Neural cell (in vitro differentiated cells): ENCODE measurements around the gene OR14I1. TPM values are rescaled to one million over a fixed set of nuclear protein-coding genes. Genes with fewer than 3 reads are reported as not detected.

ENCODE experiments used
- H2AFZ ChIP-seq: fragments of 200-600, 300-800 bp; sonication (generic), shearing (Covaris generic); 2 replicates; pipeline ENCODE4 v1.6.0; 2014; ENCODE audit warnings: low read depth, mild to moderate bottlenecking, antibody characterized with exemption, low read length, moderate library complexity
- H3F3A ChIP-seq: fragments of 200-600 bp; shearing (Covaris generic); 2 replicates; pipeline ENCODE4 v1.6.1; 2016; ENCODE audit warnings: mild to moderate bottlenecking, moderate library complexity, mixed read lengths, antibody characterized with exemption, low read length; ENCODE audit not compliant: insufficient read depth, poor library complexity, severe bottlenecking
- H3K27ac ChIP-seq: fragments of 200-600, 300-800 bp; sonication (generic), shearing (Covaris generic); 2 replicates; pipeline ENCODE4 v1.5.1; 2014; ENCODE audit warnings: mild to moderate bottlenecking, low read length, moderate library complexity
- H3K27me3 ChIP-seq: fragments of 300-800, 200-600 bp; sonication (generic), shearing (Covaris generic); 2 replicates; pipeline ENCODE4 v1.6.0; 2014; ENCODE audit warnings: mild to moderate bottlenecking, low read depth, low read length, moderate library complexity; ENCODE audit not compliant: insufficient read depth
- H3K36me3 ChIP-seq: fragments of 300-800, 200-600 bp; sonication (generic), shearing (Covaris generic); 2 replicates; pipeline ENCODE4 v1.5.1; 2014; ENCODE audit warnings: mild to moderate bottlenecking, antibody characterized with exemption, low read length, moderate library complexity; ENCODE audit not compliant: insufficient read depth
- H3K4me2 ChIP-seq: fragments of 300-800, 200-600 bp; sonication (generic), shearing (Covaris generic); 2 replicates; pipeline ENCODE4 v1.6.0; 2014; ENCODE audit warnings: mild to moderate bottlenecking, low read length
- H3K4me3 ChIP-seq: fragments of 300-800, 200-600 bp; sonication (generic), shearing (Covaris generic); 2 replicates; pipeline ENCODE4 v1.5.1; 2014; ENCODE audit warnings: mild to moderate bottlenecking, low read length, moderate library complexity
- H3K79me2 ChIP-seq: fragments of 200-600 bp; shearing (Covaris generic); replicated peaks from 2 replicates; pipeline ENCODE4 v1.6.0; 2014; ENCODE audit warnings: mild to moderate bottlenecking, low read length, moderate library complexity; ENCODE audit not compliant: insufficient read depth
- H3K9ac ChIP-seq: fragments of 300-800, 200-600 bp; sonication (generic), shearing (Covaris generic); 2 replicates; pipeline ENCODE4 v1.6.1; 2016; ENCODE audit warnings: mild to moderate bottlenecking, low read length, mixed read lengths
- H3K9me2 ChIP-seq: fragments of 200-600 bp; shearing (Covaris generic); 2 replicates; pipeline ENCODE4 v1.6.1; 2016; ENCODE audit warnings: mild to moderate bottlenecking, low read length, mixed read lengths; ENCODE audit not compliant: insufficient read depth
- H3K9me3 ChIP-seq: fragments of 200-600, 300-800 bp; sonication (generic), shearing (Covaris generic); 2 replicates; pipeline ENCODE4 v1.6.1; 2016; ENCODE audit warnings: mild to moderate bottlenecking, mixed run types, low read length, moderate library complexity, mixed read lengths
- H4K20me1 ChIP-seq: fragments of 200-600 bp; shearing (Covaris generic); 2 replicates; pipeline ENCODE4 v1.6.1; 2016; ENCODE audit warnings: mild to moderate bottlenecking, mixed run types; ENCODE audit not compliant: insufficient read depth
- EP300 ChIP-seq: fragments of 450-650 bp; conservative IDR thresholded peaks from 2 replicates; pipeline ENCODE4 v1.6.1; 2014; ENCODE audit warnings: antibody characterized with exemption, mild to moderate bottlenecking, moderate library complexity; ENCODE audit not compliant: poor library complexity, severe bottlenecking
- EZH2 ChIP-seq: fragments of 200-600, 300-800 bp; shearing (Covaris generic), sonication (generic); IDR thresholded peaks from 2 replicates; pipeline ENCODE4 v1.6.1; 2014; ENCODE audit warnings: antibody characterized with exemption, low read length, borderline replicate concordance, mild to moderate bottlenecking; ENCODE audit not compliant: insufficient read depth, poor library complexity, severe bottlenecking
- MXI1 ChIP-seq: fragments of 450-650 bp; conservative IDR thresholded peaks from 2 replicates; pipeline ENCODE4 v1.6.1; 2014; ENCODE audit warnings: antibody characterized with exemption, mild to moderate bottlenecking; ENCODE audit not compliant: poor library complexity, severe bottlenecking
- POLR2AphosphoS5 ChIP-seq: IDR thresholded peaks from 2 replicates; pipeline ENCODE4 v1.6.1; 2012
- RAD21 ChIP-seq: fragments of 450-650 bp; conservative IDR thresholded peaks from 2 replicates; pipeline ENCODE4 v1.6.1; 2014; ENCODE audit warnings: antibody characterized with exemption, mild to moderate bottlenecking, moderate library complexity
- REST ChIP-seq: IDR thresholded peaks from 2 replicates; pipeline ENCODE4 v1.6.1; 2012; ENCODE audit warnings: borderline replicate concordance
- SMC3 ChIP-seq: fragments of 450-650 bp; conservative IDR thresholded peaks from 2 replicates; pipeline ENCODE4 v1.6.1; 2014; ENCODE audit warnings: antibody characterized with exemption, mild to moderate bottlenecking, moderate library complexity; ENCODE audit not compliant: poor library complexity
- TAF1 ChIP-seq: IDR thresholded peaks from 2 replicates; pipeline ENCODE4 v1.6.1; 2012; ENCODE audit warnings: low read depth
- polyA plus RNA-seq: library from polyadenylated mRNA; depleted of rRNA; stranded (reverse); fragments of >200 nt; gene quantifications from 2 replicates; pipeline ENCODE4 v1.2.3, GENCODE V29; 2014
- TF ChIP-seq, protein P1 (sequence below): fragments of 450-650 bp; IDR thresholded peaks from 2 replicates; pipeline ENCODE4 v1.5.1; 2014; ENCODE audit warnings: antibody characterized with exemption, mild to moderate bottlenecking, moderate library complexity; ENCODE audit not compliant: poor library complexity, severe bottlenecking

OR14I1 gene
- polyA plus RNA-seq, 1 donor from 2014 or later, result not detected

- H3K9me2 ChIP-seq, result no peaks in the 10 kb centered on the region
- H2AFZ ChIP-seq, result no peak overlapping the region
- no peak overlapping the region for H3K4me3 ChIP-seq
- no peaks in the 10 kb centered on the region for H3K27me3 ChIP-seq
- no peaks in the 10 kb centered on the region for H3K79me2 ChIP-seq
- H3K4me2 ChIP-seq, result no peak overlapping the region
- no peak overlapping the region for H3K9ac ChIP-seq
- H3K9me3 ChIP-seq, result no peaks in the 10 kb centered on the region
- TF ChIP-seq EZH2 (no peak), EP300 (no peak), TAF1 (no peak), RAD21 (no peak), REST (no peak), SMC3 (no peak), MXI1 (no peak), POLR2AphosphoS5 (no peak)
- TF ChIP-seq, protein P1, sequence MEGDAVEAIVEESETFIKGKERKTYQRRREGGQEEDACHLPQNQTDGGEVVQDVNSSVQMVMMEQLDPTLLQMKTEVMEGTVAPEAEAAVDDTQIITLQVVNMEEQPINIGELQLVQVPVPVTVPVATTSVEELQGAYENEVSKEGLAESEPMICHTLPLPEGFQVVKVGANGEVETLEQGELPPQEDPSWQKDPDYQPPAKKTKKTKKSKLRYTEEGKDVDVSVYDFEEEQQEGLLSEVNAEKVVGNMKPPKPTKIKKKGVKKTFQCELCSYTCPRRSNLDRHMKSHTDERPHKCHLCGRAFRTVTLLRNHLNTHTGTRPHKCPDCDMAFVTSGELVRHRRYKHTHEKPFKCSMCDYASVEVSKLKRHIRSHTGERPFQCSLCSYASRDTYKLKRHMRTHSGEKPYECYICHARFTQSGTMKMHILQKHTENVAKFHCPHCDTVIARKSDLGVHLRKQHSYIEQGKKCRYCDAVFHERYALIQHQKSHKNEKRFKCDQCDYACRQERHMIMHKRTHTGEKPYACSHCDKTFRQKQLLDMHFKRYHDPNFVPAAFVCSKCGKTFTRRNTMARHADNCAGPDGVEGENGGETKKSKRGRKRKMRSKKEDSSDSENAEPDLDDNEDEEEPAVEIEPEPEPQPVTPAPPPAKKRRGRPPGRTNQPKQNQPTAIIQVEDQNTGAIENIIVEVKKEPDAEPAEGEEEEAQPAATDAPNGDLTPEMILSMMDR, result no peak
- no peaks in the 10 kb centered on the region for H3K36me3 ChIP-seq
- H3K27ac ChIP-seq, result no peak overlapping the region
- H4K20me1 ChIP-seq, result no peaks in the 10 kb centered on the region
- no peaks in the 10 kb centered on the region for H3F3A ChIP-seq
Observed at GRCh38 chr1:248748211-248748610, 45.6 kb upstream of the OR14I1 start.

DNA sequence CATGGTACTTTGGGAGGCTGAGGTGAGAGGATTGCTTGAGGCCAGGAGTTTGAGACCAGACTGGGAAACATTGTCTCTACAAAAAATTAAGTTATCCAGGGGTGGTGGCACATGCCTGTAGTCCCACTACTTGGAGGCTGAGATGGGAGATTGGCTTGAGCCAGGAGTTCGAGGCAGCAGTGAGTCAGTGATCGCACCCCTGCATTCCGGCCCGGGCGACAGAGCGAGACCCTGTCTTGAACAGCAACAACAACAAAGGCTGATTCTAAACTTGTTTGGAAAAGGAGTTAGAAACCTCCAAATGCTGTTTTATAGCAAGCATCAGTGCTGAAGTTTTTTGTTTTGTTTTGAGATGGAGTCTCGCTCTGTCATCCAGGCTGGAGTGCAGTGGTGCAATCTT, 38.3 kb upstream of the OR14I1 start:
- H3F3A ChIP-seq, result no peaks in the 10 kb centered on the region
- no peak overlapping the region for H3K9ac ChIP-seq
- no peak overlapping the region for H3K27ac ChIP-seq
- H3K9me3 ChIP-seq, result no peaks in the 10 kb centered on the region
- no peak overlapping the region for H3K4me2 ChIP-seq
- H3K27me3 ChIP-seq, result no peaks in the 10 kb centered on the region
- no peak overlapping the region for H2AFZ ChIP-seq
- TF ChIP-seq SMC3 (no peak), POLR2AphosphoS5 (no peak), EP300 (no peak), REST (no peak), TAF1 (no peak), MXI1 (no peak), RAD21 (no peak), EZH2 (no peak)
- TF ChIP-seq, protein P1, result no peak
- no peaks in the 10 kb centered on the region for H3K79me2 ChIP-seq
- no peaks in the 10 kb centered on the region for H4K20me1 ChIP-seq
- no peaks in the 10 kb centered on the region for H3K9me2 ChIP-seq
- H3K36me3 ChIP-seq, result no peaks in the 10 kb centered on the region
- H3K4me3 ChIP-seq, result no peak overlapping the region
